GM18907 (cell line): ENCODE data around the gene MYL3.
A peak's percentile ranks its signal among the peaks of the same experiment; 100 is the strongest.
"Not testable (repeated sequence)": the region's sequence is repeated elsewhere in the genome, so short reads cannot be mapped to it uniquely, and the experiment has no call there.

Experiments used
- ATAC-seq: cut with Tn5 transposase; IDR thresholded peaks from one replicate; pipeline ENCODE4 v1.9.1; 2021; ENCODE audit warnings: mild to moderate bottlenecking, moderate library complexity; ENCODE audit not compliant: unreplicated experiment

MYL3 gene

DNA sequence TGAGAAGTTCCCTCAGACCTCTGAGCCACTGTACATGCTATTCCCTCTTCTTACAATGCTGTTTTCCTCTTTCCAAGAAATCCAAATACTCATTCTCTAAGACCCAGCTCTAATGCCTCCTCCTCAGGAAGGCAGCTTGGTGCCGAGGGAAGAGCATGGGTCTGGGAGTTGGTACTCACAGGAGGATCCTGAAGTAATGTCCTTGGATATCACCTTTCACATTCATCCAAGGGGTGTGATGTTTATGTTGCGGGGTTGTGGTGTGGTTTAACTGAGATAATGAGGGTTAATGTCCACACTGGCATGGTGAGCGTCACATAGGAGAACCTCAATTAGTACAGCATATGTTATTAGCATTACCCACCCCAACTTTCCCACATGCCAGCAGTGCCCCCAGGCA is 31.9 kb downstream of the MYL3 start:
- no peak for ATAC-seq

DNA sequence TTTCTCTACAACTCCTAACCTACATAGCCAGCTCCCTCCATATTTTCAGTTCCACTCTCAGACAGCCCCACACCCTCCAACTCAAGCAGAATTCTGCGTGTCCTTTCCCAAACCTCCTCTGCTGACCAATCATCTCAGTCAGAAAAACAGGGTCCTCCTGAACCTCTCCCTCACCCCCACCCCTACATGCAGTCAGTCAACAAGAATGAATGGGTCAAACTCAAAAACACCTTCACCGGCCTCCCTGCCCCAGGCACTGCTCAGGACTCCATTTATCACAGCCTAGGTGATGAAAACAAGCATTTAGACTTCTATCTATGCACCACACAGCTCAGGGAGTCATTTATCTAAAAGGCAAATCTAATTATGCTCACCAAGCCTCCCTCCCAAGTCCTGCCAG is 32.4 kb downstream of the MYL3 start:
- ATAC-seq: no peak

GRCh38 chr3:46829699-46830208 is 33.5 kb downstream of the MYL3 start:
- peak; percentile 61 for ATAC-seq

DNA sequence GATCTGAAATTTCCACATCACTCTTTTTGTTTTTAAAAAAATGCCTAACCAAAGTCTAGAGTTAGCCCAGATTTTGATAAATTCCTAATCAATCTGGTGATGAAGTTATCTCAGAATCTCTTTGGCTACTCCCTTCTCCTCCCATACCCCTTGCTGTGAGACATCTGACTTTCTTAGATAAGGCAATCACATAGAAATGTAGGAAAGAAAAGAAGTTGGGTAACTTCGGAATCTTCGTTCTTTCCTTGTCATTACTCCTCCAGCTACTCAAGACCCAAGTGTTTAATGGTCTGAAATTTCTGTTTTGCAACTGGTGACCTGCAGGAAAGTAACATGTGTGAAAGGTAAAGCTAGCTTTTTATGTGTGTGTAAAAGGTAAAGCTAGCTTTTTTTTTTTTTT is 37.8 kb downstream of the MYL3 start:
- no peak for ATAC-seq

DNA sequence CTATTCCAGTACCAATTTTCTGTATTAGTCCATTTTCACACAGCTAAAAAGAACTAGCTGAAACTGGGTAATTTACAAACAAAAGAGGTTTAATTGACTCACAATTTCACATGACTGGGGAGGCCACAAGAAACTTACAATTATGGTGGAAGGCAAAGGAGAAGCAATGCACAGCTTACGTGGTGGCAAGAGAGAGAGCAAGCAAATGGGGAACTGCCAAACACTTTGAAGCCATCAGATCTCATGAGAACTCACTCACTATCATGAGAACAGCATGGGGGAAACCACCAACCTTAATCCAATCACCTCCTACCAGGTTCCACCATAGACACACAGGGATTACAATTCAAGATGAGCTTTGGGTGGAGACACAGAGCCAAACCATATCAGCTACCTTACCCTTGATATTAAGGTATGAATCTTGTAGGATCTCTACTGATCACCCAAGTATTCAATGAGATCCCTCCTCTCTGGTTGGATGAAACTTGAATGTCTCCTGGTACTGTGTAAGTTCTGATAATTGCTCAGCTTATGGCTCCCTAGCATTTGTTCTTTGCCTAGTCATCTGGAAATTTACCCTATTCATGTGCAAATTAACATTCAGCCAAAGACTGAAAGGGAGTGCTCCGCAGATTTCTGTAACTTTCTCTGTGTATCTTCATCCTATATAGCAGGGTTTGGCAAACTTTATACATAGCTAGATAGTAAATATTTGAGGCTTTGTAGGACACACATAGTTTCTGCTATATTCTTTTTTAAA is 38.9 kb downstream of the MYL3 start:
- no peak for ATAC-seq

DNA sequence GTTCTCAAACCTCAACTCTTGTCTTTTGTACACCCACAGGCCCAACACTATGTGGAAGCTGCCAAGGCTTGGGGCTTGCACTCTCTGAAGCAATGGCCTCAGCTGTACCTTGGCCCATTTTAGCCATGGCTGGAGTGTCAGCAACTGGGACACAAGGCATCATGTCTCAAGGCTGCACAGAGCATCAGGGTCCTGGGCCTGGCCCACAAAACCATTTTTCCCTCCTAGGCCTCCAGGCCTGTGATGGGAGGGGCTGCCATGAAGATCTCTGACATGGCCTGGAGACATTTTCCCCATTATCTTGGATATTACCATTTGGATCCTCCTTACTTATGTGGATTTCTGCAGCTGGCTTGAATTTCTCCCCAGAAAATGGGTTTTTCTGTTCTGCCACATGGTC is 39.9 kb downstream of the MYL3 start:
- not testable (repeated sequence) for ATAC-seq

DNA sequence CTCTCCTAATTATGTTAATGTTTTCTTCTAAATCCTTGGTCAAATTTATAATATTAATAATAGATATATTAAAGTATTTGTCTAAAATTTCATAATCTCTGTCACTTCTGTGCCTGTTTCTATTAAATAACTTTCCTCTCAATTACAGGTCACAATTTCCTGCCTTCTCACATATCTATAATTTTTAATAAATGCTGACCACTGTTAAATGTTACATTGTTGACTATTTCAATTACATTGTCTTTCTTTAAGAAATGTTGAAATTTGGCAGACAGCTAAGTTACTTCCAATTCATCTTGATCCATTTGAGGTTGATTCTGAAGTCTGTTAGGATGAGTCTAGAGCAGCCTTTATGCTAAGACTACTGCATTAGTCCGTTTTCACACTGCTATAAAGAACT is 41.7 kb downstream of the MYL3 start:
- ATAC-seq: no peak

DNA sequence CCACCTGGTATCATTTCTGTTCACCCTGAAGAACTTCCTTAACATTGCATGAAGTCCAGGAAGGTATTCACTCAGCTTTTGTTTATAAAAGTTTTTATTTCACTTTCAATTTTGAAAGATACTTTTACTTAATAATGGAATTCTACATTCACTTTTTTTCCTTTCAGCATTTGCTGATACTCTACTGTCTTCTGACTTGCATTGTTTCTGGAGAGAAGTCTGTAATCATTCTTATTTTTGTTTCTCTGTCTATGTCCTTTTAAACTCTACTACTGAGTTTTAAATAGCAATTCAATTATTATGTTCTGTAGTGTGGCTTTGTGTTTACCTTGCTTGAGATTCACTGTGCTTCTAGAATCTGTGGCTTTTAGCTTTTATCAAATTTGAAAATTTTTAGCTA is 42.4 kb downstream of the MYL3 start:
- no peak for ATAC-seq

DNA sequence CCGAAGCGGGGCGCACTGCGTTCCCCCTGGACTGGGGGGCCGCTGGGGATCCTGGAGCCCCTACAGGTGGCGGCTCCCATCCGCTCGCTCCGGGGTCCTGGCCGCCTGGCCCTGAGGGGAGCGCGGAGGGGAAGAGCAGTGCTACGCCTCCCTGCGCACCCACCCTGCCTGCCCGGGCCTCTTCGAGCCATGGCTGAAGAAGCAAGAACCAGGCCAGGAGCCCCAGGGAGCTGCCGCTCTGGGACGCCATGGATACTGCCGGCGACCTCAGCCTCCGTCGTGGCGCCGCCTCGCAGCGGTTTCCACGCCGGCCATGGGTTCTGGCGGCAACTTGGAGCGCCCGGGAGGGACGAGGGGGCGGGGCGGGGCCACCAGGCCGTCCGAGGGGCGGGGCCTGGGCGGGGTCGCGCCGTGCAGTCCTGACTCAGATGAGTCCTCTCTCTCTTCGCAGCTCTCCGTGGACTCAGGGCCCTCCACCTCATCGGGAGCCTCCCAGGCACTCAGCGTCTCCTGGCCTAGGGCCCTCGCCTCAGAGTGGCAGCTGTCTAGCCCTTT is 50.9 kb downstream of the MYL3 start:
- ATAC-seq: no peak

GRCh38 chr3:46811615-46812236 is 51.5 kb downstream of the MYL3 start:
- ATAC-seq: no peak

DNA sequence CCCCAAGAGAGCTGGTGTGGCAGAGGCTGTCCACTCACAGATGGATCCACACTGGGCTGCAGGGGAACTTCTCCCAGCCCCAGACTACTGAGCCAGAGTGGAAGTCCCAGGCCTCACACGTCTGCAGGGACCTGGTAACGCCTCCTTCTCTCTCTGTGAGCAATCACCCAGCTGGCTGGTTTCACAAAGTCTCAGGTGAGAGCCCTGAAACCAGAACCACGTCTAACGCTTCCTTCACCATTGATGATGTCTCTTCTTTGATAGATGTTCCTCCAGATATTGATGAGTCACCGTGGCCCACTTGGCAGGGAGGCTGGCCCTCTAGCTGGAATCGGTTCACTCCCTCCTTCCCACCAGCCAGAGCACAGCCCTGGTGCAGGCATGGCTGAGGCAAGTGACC is 54.5 kb downstream of the MYL3 start:
- not testable (repeated sequence) for ATAC-seq
